HepG2 (cell line): ENCODE measurements around the gene PLCB2. TPM values are rescaled to one million over a fixed set of nuclear protein-coding genes. Genes with fewer than 3 reads are reported as not detected.
A peak's percentile ranks its signal among the peaks of the same experiment; 100 is the strongest.

Experiments
- ARHGAP35 ChIP-seq: sonication (generic); formaldehyde crosslinking; IDR thresholded peaks from 2 replicates; pipeline ENCODE4 v1.9.0; 2022; ENCODE audit warnings: mild to moderate bottlenecking, inconsistent platforms, moderate library complexity, missing genetic modification reagents, borderline replicate concordance
- GATAD2A ChIP-seq: IDR thresholded peaks from 2 replicates; pipeline ENCODE4 v1.6.1; 2016
- TAF1 ChIP-seq: sonication (generic); formaldehyde crosslinking; IDR thresholded peaks from 2 replicates; pipeline ENCODE4 v1.4.0; 2020; ENCODE audit warnings: missing genetic modification reagents
- ZFX ChIP-seq: sonication (generic); formaldehyde crosslinking; IDR thresholded peaks from 2 replicates; pipeline ENCODE4 v1.4.0; 2020; ENCODE audit warnings: mild to moderate bottlenecking, low read depth, missing genetic modification reagents, moderate library complexity
- ZNF563 ChIP-seq: sonication (generic); formaldehyde crosslinking; IDR thresholded peaks from 2 replicates; pipeline ENCODE4 v1.8.0; 2022; ENCODE audit warnings: mild to moderate bottlenecking, moderate library complexity, missing genetic modification reagents
- ZZZ3 ChIP-seq: sonication (generic); formaldehyde crosslinking; IDR thresholded peaks from 2 replicates; pipeline ENCODE4 v1.4.0; 2020; ENCODE audit warnings: missing genetic modification reagents, mild to moderate bottlenecking, borderline replicate concordance
- polyA plus RNA-seq, 8 experiments: library from polyadenylated mRNA; depleted of rRNA in 3 of 8; stranded (reverse) in 7 of 8; unstranded in 1 of 8; fragments of >200 nt; fragmentation: Illumina TruSeq in 4 of 8; extraction: Trizol in 4 of 8; gene quantifications; 2 replicates each; pipeline versions ENCODE4 v1.2.1 to v1.2.3, GENCODE V29; 2011 to 2016; ENCODE audit warnings: low read depth in 4 of 8, missing spikeins in 1 of 8, mixed read lengths in 1 of 8; ENCODE audit not compliant: insufficient read depth in 1 of 8
- total RNA-seq, 5 experiments: library from RNA; depleted of rRNA; stranded (reverse); fragments of >200 nt; fragmentation: Illumina TruSeq; extraction: Trizol; gene quantifications; 2 replicates each; pipeline ENCODE4 v1.2.3, GENCODE V29; 2016; ENCODE audit warnings: low read depth in 1 of 5
- TF ChIP-seq, protein P1 (sequence below), 2 experiments: fragments of 450-650 bp in 1 of 2; sonication (generic) in 1 of 2; formaldehyde crosslinking in 1 of 2; IDR thresholded peaks; 2 replicates each; pipeline versions ENCODE4 v1.6.1 to v1.8.0; 2016 to 2022; ENCODE audit warnings: antibody characterized with exemption in 1 of 2, mild to moderate bottlenecking in 1 of 2, missing genetic modification reagents in 1 of 2
- TF ChIP-seq, protein P2 (sequence below): sonication (generic); formaldehyde crosslinking; conservative IDR thresholded peaks from 2 replicates; pipeline ENCODE4 v1.8.0; 2022; ENCODE audit warnings: mild to moderate bottlenecking, moderate library complexity, missing genetic modification reagents
- TF ChIP-seq, protein P3 (sequence below): sonication (generic); formaldehyde crosslinking; IDR thresholded peaks from 2 replicates; pipeline ENCODE4 v1.5.1; 2020; ENCODE audit warnings: mild to moderate bottlenecking, missing genetic modification reagents, moderate library complexity
- TF ChIP-seq, protein P4 (sequence below): sonication (generic); formaldehyde crosslinking; IDR thresholded peaks from 2 replicates; pipeline ENCODE4 v1.5.0; 2020; ENCODE audit warnings: missing genetic modification reagents
- TF ChIP-seq, protein P5 (sequence below): IDR thresholded peaks from 2 replicates; pipeline ENCODE4 v1.6.1; 2012; ENCODE audit warnings: inconsistent platforms

PLCB2 gene
- total and polyA plus RNA-seq, 2 of the 13 experiments (the other 11 are each of a cell fraction or from before 2014, with no cell fraction given): 0.11 TPM; not detected in 1

DNA sequence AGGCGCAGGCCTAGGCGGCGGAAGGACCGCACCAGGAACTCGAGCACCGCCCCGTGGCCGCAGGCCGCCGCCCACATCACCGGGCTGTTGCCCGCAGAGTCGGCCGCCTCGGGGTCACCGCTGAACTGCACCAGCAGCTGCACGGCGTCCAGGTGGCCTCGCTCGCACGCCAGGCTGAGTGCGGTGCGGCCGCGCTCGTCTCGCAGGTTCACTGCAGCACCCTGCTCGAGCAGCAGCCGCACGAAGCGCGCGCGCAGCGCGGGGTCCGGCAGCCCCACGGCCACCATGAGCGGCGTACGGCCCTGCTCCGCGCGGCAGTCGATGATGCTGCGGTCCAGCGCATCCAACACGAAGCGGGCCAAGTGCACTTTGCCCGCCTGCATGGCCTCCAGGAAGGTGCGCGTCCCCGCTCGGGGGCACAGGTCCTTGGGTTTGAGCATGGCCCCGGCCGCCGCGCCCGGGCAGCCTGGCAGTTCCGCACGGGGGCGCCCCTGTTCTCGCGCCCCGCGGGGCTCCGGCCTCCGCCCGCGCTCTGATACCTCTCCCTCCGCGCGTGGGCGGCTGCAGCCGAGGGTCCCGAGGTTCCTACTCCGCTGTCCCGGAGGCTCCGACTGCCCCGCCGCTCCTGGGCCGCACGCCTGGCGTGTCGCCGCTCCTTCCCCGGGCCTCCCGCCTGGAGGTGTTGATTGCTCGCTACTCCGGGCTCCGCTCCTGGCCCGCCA is 25.4 kb downstream of the PLCB2 start (continued):
- TF ChIP-seq, protein P1, sequence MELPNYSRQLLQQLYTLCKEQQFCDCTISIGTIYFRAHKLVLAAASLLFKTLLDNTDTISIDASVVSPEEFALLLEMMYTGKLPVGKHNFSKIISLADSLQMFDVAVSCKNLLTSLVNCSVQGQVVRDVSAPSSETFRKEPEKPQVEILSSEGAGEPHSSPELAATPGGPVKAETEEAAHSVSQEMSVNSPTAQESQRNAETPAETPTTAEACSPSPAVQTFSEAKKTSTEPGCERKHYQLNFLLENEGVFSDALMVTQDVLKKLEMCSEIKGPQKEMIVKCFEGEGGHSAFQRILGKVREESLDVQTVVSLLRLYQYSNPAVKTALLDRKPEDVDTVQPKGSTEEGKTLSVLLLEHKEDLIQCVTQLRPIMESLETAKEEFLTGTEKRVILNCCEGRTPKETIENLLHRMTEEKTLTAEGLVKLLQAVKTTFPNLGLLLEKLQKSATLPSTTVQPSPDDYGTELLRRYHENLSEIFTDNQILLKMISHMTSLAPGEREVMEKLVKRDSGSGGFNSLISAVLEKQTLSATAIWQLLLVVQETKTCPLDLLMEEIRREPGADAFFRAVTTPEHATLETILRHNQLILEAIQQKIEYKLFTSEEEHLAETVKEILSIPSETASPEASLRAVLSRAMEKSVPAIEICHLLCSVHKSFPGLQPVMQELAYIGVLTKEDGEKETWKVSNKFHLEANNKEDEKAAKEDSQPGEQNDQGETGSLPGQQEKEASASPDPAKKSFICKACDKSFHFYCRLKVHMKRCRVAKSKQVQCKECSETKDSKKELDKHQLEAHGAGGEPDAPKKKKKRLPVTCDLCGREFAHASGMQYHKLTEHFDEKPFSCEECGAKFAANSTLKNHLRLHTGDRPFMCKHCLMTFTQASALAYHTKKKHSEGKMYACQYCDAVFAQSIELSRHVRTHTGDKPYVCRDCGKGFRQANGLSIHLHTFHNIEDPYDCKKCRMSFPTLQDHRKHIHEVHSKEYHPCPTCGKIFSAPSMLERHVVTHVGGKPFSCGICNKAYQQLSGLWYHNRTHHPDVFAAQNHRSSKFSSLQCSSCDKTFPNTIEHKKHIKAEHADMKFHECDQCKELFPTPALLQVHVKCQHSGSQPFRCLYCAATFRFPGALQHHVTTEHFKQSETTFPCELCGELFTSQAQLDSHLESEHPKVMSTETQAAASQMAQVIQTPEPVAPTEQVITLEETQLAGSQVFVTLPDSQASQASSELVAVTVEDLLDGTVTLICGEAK (IDR thresholded peaks at IDR 0.05): no peak
- TF ChIP-seq, protein P1 (CRISPR knock-in tag; IDR thresholded peaks at IDR 0.05): no peak
- TF ChIP-seq ZZZ3 (no peak), ZFX (peak; percentile 57), GATAD2A (CRISPR knock-in tag) (no peak), TAF1 (CRISPR knock-in tag) (no peak), ZNF563 (CRISPR knock-in tag) (no peak), ARHGAP35 (CRISPR knock-in tag) (no peak)
- TF ChIP-seq, protein P2, sequence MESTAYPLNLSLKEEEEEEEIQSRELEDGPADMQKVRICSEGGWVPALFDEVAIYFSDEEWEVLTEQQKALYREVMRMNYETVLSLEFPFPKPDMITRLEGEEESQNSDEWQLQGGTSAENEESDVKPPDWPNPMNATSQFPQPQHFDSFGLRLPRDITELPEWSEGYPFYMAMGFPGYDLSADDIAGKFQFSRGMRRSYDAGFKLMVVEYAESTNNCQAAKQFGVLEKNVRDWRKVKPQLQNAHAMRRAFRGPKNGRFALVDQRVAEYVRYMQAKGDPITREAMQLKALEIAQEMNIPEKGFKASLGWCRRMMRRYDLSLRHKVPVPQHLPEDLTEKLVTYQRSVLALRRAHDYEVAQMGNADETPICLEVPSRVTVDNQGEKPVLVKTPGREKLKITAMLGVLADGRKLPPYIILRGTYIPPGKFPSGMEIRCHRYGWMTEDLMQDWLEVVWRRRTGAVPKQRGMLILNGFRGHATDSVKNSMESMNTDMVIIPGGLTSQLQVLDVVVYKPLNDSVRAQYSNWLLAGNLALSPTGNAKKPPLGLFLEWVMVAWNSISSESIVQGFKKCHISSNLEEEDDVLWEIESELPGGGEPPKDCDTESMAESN (CRISPR knock-in tag): no peak
- TF ChIP-seq, protein P3, sequence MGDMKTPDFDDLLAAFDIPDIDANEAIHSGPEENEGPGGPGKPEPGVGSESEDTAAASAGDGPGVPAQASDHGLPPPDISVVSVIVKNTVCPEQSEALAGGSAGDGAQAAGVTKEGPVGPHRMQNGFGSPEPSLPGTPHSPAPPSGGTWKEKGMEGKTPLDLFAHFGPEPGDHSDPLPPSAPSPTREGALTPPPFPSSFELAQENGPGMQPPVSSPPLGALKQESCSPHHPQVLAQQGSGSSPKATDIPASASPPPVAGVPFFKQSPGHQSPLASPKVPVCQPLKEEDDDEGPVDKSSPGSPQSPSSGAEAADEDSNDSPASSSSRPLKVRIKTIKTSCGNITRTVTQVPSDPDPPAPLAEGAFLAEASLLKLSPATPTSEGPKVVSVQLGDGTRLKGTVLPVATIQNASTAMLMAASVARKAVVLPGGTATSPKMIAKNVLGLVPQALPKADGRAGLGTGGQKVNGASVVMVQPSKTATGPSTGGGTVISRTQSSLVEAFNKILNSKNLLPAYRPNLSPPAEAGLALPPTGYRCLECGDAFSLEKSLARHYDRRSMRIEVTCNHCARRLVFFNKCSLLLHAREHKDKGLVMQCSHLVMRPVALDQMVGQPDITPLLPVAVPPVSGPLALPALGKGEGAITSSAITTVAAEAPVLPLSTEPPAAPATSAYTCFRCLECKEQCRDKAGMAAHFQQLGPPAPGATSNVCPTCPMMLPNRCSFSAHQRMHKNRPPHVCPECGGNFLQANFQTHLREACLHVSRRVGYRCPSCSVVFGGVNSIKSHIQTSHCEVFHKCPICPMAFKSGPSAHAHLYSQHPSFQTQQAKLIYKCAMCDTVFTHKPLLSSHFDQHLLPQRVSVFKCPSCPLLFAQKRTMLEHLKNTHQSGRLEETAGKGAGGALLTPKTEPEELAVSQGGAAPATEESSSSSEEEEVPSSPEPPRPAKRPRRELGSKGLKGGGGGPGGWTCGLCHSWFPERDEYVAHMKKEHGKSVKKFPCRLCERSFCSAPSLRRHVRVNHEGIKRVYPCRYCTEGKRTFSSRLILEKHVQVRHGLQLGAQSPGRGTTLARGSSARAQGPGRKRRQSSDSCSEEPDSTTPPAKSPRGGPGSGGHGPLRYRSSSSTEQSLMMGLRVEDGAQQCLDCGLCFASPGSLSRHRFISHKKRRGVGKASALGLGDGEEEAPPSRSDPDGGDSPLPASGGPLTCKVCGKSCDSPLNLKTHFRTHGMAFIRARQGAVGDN (CRISPR knock-in tag): peak; percentile 84
- TF ChIP-seq, protein P4, sequence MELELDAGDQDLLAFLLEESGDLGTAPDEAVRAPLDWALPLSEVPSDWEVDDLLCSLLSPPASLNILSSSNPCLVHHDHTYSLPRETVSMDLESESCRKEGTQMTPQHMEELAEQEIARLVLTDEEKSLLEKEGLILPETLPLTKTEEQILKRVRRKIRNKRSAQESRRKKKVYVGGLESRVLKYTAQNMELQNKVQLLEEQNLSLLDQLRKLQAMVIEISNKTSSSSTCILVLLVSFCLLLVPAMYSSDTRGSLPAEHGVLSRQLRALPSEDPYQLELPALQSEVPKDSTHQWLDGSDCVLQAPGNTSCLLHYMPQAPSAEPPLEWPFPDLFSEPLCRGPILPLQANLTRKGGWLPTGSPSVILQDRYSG (CRISPR knock-in tag): peak; percentile 56; the same call in 1 of the 2 replicates
- TF ChIP-seq, protein P5, sequence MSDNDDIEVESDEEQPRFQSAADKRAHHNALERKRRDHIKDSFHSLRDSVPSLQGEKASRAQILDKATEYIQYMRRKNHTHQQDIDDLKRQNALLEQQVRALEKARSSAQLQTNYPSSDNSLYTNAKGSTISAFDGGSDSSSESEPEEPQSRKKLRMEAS: peak; percentile 57; the same call in 1 of the 2 replicates
